Mucosa of descending colon (tissue), 3 donors: ENCODE data around the gene PDAP1. TPM values are rescaled to one million over a fixed set of nuclear protein-coding genes. Genes with fewer than 3 reads are reported as not detected.

Experiments used
- ATAC-seq: fragments of 200-7000 bp; cut with Tn5 transposase; one replicate; pipeline ENCODE4 v1.9.1; 2020; ENCODE audit warnings: mild to moderate bottlenecking, moderate library complexity
- DNase-seq, 3 donors: peaks; one replicate each; pipeline ENCODE4 v3.0.0-alpha.2; 2020
- H3K36me3 ChIP-seq: fragments of 200-600 bp; one replicate; pipeline ENCODE4 v1.8.0; 2021; ENCODE audit warnings: low read depth, mild to moderate bottlenecking
- H3K4me1 ChIP-seq: fragments of 200-600 bp; one replicate; pipeline ENCODE4 v1.8.0; 2021; ENCODE audit warnings: low read depth, mild to moderate bottlenecking
- H3K4me3 ChIP-seq: fragments of 200-600 bp; one replicate; pipeline ENCODE4 v1.8.0; 2021; ENCODE audit warnings: mild to moderate bottlenecking
- H3K9me3 ChIP-seq: fragments of 200-600 bp; one replicate; pipeline ENCODE4 v1.8.0; 2021; ENCODE audit warnings: mild to moderate bottlenecking
- CTCF ChIP-seq: fragments of 200-600 bp; IDR thresholded peaks from one replicate; pipeline ENCODE4 v1.8.0; 2022; ENCODE audit warnings: antibody characterized with exemption, mild to moderate bottlenecking
- intact Hi-C, 2 donors: fragments of 100-400 bp; cut with DNase I in 1 of 2; cut with micrococcal nuclease in 1 of 2; formaldehyde crosslinking; loops; one replicate each; pipeline versions ENCODE4 v1.11.0 to v1.11.1; 2022; cut with DNase I, micrococcal nuclease
- total RNA-seq, 3 donors: library from RNA; stranded (reverse); fragmentation: NEBNext Ultra II Directional in 2 of 3; extraction: Animal tissue kit (Norgen Biotek cat#: 25700) in 2 of 3; gene quantifications; one replicate each; pipeline versions ENCODE4 v1.2.1 to v1.2.4, GENCODE V29; 2021 to 2023
- donor health status: DM: no; HTN: no; CAD: no; lungs with moderate emphysema.
- donor health status: DM: no; HTN: no; CAD: no.
- donor health status: DM: no; HTN: yes; CAD: no.

PDAP1 gene
- total RNA-seq, 3 donors from 2014 or later: 72.8 to 90.9 (median 90.7) TPM

- no peak for DNase-seq
- H3K36me3 ChIP-seq: peaks cover 4% of the 10 kb centered on the region
- intact Hi-C loops: no loop called here
- no peak for ATAC-seq
- H3K4me3 ChIP-seq: no peak overlapping the region
- no peaks in the 10 kb centered on the region for H3K4me1 ChIP-seq
- no peak for TF ChIP-seq CTCF
- H3K9me3 ChIP-seq: no peaks in the 10 kb centered on the region
Measured at GRCh38 chr7:99453105-99453504, 44.7 kb upstream of the PDAP1 start.

GRCh38 chr7:99452541-99452940 lies 44.1 kb upstream of the PDAP1 start:
- peaks cover 6% of the 10 kb centered on the region for H3K36me3 ChIP-seq
- ATAC-seq: no peak
- no peak overlapping the region for H3K4me3 ChIP-seq
- DNase-seq: no peak
- no peaks in the 10 kb centered on the region for H3K9me3 ChIP-seq
- TF ChIP-seq CTCF: no peak
- intact Hi-C loops: no loop called here
- H3K4me1 ChIP-seq: no peaks in the 10 kb centered on the region

GRCh38 chr7:99451936-99452335 lies 43.5 kb upstream of the PDAP1 start:
- Histone ChIP-seq H3K9me3 (no peaks in the 10 kb centered on the region), H3K4me3 (no peak overlapping the region), H3K36me3 (peaks cover 6% of the 10 kb centered on the region), H3K4me1 (no peaks in the 10 kb centered on the region)
- ATAC-seq (no peak), DNase-seq (no peak)
- TF ChIP-seq CTCF: no peak
- intact Hi-C loops: no loop called here

- H3K4me1 ChIP-seq: no peaks in the 10 kb centered on the region
- intact Hi-C loops: no loop called here
- ATAC-seq: no peak
- no peaks in the 10 kb centered on the region for H3K9me3 ChIP-seq
- peaks cover 6% of the 10 kb centered on the region for H3K36me3 ChIP-seq
- no peak for TF ChIP-seq CTCF
- H3K4me3 ChIP-seq: no peak overlapping the region
- DNase-seq: no peak
Measured at GRCh38 chr7:99449326-99449725, 40.9 kb upstream of the PDAP1 start.

- intact Hi-C loops: no loop called here
Measured at GRCh38 chr7:99448855-99449254, 40.5 kb upstream of the PDAP1 start.

More at GRCh38 chr7:99448855-99449254, 40.5 kb upstream of the PDAP1 start:
- TF ChIP-seq CTCF: no peak
- Histone ChIP-seq H3K4me1 (no peaks in the 10 kb centered on the region), H3K36me3 (peaks cover 6% of the 10 kb centered on the region), H3K4me3 (no peak overlapping the region), H3K9me3 (no peaks in the 10 kb centered on the region)
- no peak for DNase-seq
- no peak for ATAC-seq
